ENCODE results near the gene NFASC. TPM values are rescaled to one million over a fixed set of nuclear protein-coding genes. Genes with fewer than 3 reads are reported as not detected.

Gene NFASC
- total and polyA plus RNA-seq, 2 donors (not counting 3 experiments of a cell fraction or from before 2014, with no cell fraction given), result not detected

DNA sequence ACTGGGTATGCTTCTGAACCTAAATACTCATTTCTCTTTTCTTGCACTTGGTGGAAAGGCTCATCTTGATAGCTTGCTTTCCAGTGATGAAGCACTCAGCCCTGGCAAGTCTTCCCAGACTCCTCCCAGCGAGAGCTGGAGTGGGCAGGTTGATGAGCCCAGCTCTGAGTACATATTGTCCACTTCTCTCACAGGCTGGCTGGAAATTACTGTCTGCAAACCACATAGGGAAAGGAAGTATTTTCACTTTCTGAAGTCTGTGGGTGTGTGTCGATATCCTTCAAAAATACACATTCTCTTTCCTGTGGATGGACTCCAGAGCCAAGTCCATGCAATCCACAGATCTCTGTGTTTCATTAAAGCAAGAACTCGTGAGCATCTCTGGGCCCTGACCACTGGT is 133.7 kb downstream of the NFASC start:
- peaks cover 2 to 3% of the 10 kb centered on the region in 2 experiments for H3K27me3 ChIP-seq (ENCODE audit: control insufficient read depth in 2 of 2, insufficient read depth in 2 of 2, low read length in 2 of 2)
- H4K20me1 ChIP-seq (replicated peaks; ENCODE audit: control insufficient read depth, extremely low read depth, insufficient read depth, low read length), result no peaks in the 10 kb centered on the region
- no TSS peak for BruUV-seq (replicated peaks)
- ChIA-PET CTCF (interaction anchor here (0.8 to 4.6 kb wide), 2 partner anchors 15 to 58 kb away, joined by 3 to 27 read pairs; no protein-coding TSS in a partner anchor), POLR2A (no interaction called here)
- TF ChIP-seq MYC (IDR thresholded peaks at IDR 0.05; ENCODE audit: low read depth, low read length) (no peak), MAX (IDR thresholded peaks at IDR 0.05; ENCODE audit: insufficient read depth, insufficient read length) (no peak), POLR2AphosphoS5 (IDR thresholded peaks at IDR 0.05; ENCODE audit: insufficient read depth, low read depth, low read length) (no peak)
- no peak overlapping the region for H3K4me3 ChIP-seq (replicated peaks in 1 of 3; ENCODE audit: insufficient read depth in 1 of 3, low read depth in 1 of 3, low read length in 3 of 3)
- no peak overlapping the region for H3K4me2 ChIP-seq (ENCODE audit: insufficient read depth, low read length)
- H3K9me3 ChIP-seq (replicated peaks; ENCODE audit: control insufficient read depth, insufficient read depth, low read length), result no peaks in the 10 kb centered on the region
- no peak overlapping the region for H3K27ac ChIP-seq (ENCODE audit: insufficient read depth, low read depth, low read length)
- FAIRE-seq, result no peak
- no peak for DNase-seq (ENCODE audit: low read depth, low spot score)
- dilution Hi-C loops (cut with MboI; ENCODE audit: extremely low pct_ligation_motif_present, low sequenced_read_pairs) (no loop called here), intact Hi-C loops (cut with micrococcal nuclease) (no loop called here)
- H3K9ac ChIP-seq (replicated peaks; ENCODE audit: extremely low read depth, insufficient read depth, low read length), result no peak overlapping the region
- H3K4me1 ChIP-seq (ENCODE audit: control insufficient read depth, extremely low read depth, insufficient read depth, low read length), result no peaks in the 10 kb centered on the region
- H3K9me1 ChIP-seq (replicated peaks; ENCODE audit: control insufficient read depth, extremely low read depth, insufficient read depth, low read length), result no peaks in the 10 kb centered on the region
- no peaks in the 10 kb centered on the region for H3K36me3 ChIP-seq (ENCODE audit: control insufficient read depth in 2 of 2, extremely low read depth in 1 of 2, insufficient read depth in 2 of 2, low read length in 2 of 2)
- no peaks in the 10 kb centered on the region for H3K79me2 ChIP-seq (ENCODE audit: control insufficient read depth, insufficient read depth, low read length)
- H2AFZ ChIP-seq (ENCODE audit: low read depth, low read length), result no peak overlapping the region

GRCh38 chr1:205008896-205009295 is 138.2 kb downstream of the NFASC start:
- Histone ChIP-seq H3K36me3 (ENCODE audit: control insufficient read depth in 2 of 2, extremely low read depth in 1 of 2, insufficient read depth in 2 of 2, low read length in 2 of 2) (no peaks in the 10 kb centered on the region), H4K20me1 (replicated peaks; ENCODE audit: control insufficient read depth, extremely low read depth, insufficient read depth, low read length) (no peaks in the 10 kb centered on the region), H3K79me2 (ENCODE audit: control insufficient read depth, insufficient read depth, low read length) (no peaks in the 10 kb centered on the region), H3K27ac (ENCODE audit: insufficient read depth, low read depth, low read length) (no peak overlapping the region), H3K9ac (replicated peaks; ENCODE audit: extremely low read depth, insufficient read depth, low read length) (no peak overlapping the region), H3K27me3 (ENCODE audit: control insufficient read depth in 2 of 2, insufficient read depth in 2 of 2, low read length in 2 of 2) (peaks cover 3% of the 10 kb centered on the region in 2 experiments), H3K4me2 (ENCODE audit: insufficient read depth, low read length) (no peak overlapping the region), H3K9me1 (replicated peaks; ENCODE audit: control insufficient read depth, extremely low read depth, insufficient read depth, low read length) (no peaks in the 10 kb centered on the region), H3K4me1 (ENCODE audit: control insufficient read depth, extremely low read depth, insufficient read depth, low read length) (no peaks in the 10 kb centered on the region), H2AFZ (ENCODE audit: low read depth, low read length) (no peak overlapping the region), H3K4me3 (replicated peaks in 1 of 3; ENCODE audit: insufficient read depth in 1 of 3, low read depth in 1 of 3, low read length in 3 of 3) (no peak overlapping the region), H3K9me3 (replicated peaks; ENCODE audit: control insufficient read depth, insufficient read depth, low read length) (no peaks in the 10 kb centered on the region)
- no peak for DNase-seq (ENCODE audit: low read depth, low spot score)
- BruUV-seq (replicated peaks), result no TSS peak
- CTCF ChIA-PET, result no interaction called here
- POLR2A ChIA-PET, result no interaction called here
- FAIRE-seq, result no peak
- intact Hi-C loops (cut with micrococcal nuclease) (no loop called here), dilution Hi-C loops (cut with MboI; ENCODE audit: extremely low pct_ligation_motif_present, low sequenced_read_pairs) (no loop called here)
- TF ChIP-seq FOS (IDR thresholded peaks at IDR 0.05; ENCODE audit: borderline replicate concordance, insufficient read depth, low read length), result no peak
- no peak for TF ChIP-seq EZH2 (IDR thresholded peaks at IDR 0.05; ENCODE audit: borderline replicate concordance, low read depth, low read length, severe bottlenecking)
- no peak for TF ChIP-seq MAX (IDR thresholded peaks at IDR 0.05; ENCODE audit: insufficient read depth, insufficient read length)
- no peak for TF ChIP-seq CTCF (IDR thresholded peaks at IDR 0.05; ENCODE audit: extremely low read depth in 1 of 2, insufficient read depth in 1 of 2, low read depth in 1 of 2, low read length in 2 of 2)
